GM20000 (cell line): Measurements from ENCODE around the gene OAT.
"Not testable (repeated sequence)": the region's sequence is repeated elsewhere in the genome, so short reads cannot be mapped to it uniquely, and the experiment has no call there.

ENCODE experiments used
- DNase-seq: peaks from one replicate; pipeline ENCODE4 v3.0.0; 2012; ENCODE audit warnings: low spot score
- CTCF ChIP-seq: IDR thresholded peaks from 2 replicates; pipeline ENCODE4 v1.5.1; 2012; ENCODE audit warnings: mild to moderate bottlenecking, control low read depth; ENCODE audit errors: extremely low read depth, missing control alignments

Gene OAT

DNA sequence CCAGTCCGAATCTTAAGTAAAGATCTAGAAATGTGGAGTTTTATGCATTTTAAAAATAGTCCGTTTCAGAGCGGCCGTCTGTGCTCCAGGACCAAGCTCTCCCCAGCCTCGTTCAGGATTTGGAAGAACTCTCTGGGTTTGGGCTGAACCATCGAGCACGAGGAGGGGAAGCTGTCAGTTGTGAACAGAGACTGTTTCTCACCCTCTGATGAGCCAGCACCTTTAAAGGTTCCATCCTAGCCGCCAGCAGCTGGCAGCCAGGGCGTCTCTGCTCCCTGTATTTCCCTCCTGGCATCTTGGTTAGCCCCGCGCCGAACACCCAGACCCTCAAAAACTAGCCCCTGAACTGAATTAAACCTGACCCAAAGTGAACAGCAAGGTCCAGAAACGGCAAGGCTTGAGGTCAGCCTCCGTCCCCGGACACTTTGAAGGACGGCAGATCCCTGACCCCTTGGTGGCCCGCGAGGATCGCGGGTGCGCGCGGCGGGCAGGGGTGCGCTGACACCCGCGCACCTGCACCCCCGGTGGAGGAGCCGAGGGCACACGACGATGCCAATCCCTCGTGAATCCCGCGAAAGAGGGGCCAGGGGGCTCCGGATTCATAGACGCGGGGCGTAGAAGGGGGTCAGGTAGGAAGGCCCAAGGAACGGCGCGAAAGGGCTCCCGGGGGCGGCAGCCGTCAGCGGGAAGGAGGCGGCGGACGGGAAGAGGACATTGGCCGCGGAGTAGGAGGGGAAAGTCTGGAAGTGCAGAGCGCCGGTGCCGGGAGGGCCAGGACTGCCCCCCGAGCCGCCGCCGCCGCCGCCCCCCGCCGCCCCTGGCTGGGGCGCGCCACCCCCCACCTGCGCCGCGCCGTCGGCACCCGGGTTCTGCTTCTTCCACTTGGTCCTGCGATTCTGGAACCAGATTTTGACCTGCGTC, 28.4 kb upstream of the OAT start:
- no peak for TF ChIP-seq CTCF
- DNase-seq = peak; percentile 16

GRCh38 chr10:124441694-124442093, 23.0 kb upstream of the OAT start:
- not testable (repeated sequence) for DNase-seq

DNA sequence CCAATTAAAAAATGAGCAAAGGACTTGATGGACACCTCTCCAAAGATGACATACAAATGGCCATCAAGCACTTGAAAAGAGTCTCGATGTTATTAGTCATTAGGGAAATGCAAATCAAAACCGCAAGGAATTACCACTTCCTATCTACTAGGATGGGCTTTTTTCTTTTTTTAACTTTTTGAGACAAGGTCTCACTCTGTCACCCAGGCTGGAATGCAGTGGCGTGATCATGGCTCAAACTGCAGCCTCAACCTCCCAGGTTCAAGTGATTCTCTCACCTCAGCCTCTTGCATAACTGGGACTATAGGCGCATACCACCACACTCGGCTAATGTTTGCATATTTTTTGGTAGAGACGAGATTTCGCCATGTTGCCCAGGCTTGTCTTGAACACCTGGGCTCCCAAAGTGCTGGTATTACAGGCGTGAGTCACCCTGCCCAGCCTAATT, 17.5 kb upstream of the OAT start:
- TF ChIP-seq CTCF = no peak
- DNase-seq = no peak

- not testable (repeated sequence) for DNase-seq
Observed at GRCh38 chr10:124435683-124436082, 17.0 kb upstream of the OAT start.

- TF ChIP-seq CTCF = no peak
Observed at GRCh38 chr10:124433461-124433860, 14.7 kb upstream of the OAT start.

GRCh38 chr10:124430077-124430476, 11.4 kb upstream of the OAT start:
- no peak for DNase-seq
- TF ChIP-seq CTCF = no peak

More at GRCh38 chr10:124433461-124433860, 14.7 kb upstream of the OAT start:
- DNase-seq = no peak

- no peak for TF ChIP-seq CTCF
- DNase-seq = no peak
Observed at GRCh38 chr10:124429576-124429975, 10.9 kb upstream of the OAT start.

DNA sequence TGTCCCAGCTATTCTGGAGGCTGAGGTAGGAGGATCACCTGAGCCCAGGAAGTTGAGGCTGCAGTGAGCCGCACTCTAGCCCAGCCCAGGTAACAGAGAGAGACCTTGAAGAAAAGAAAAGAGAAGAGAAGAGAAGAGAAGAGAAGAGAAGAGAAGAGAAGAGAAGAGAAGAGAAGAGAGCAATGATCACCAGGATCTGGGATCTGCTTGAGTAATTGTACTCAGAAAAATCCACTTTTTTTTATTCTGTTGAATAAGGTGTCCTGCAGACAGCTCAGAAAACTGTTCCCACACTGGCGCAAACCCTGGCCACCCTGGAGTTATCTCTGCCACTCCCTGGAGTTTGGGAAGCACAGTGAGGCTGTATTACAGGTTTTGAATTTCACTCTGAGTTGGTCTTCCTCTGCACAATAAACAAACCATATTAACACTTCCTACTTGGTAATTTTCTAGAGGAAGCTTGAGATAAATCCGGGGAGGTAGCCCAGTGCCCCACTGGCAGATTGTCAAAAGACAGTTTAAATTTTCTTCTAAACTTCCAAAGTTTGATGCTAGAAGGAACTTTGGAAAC, 9.6 kb upstream of the OAT start:
- no peak for DNase-seq
- TF ChIP-seq CTCF = no peak
